H7 (cell line): Measurements from ENCODE around the gene FAM168A. TPM values are rescaled to one million over a fixed set of nuclear protein-coding genes. Genes with fewer than 3 reads are reported as not detected.

ENCODE experiments used
- DNase-seq: peaks from one replicate; pipeline ENCODE4 v3.0.0; 2012
- H3K27me3 ChIP-seq: 2 replicates; pipeline ENCODE4 v1.6.0; 2011; ENCODE audit warnings: mild to moderate bottlenecking, low read length; ENCODE audit not compliant: control insufficient read depth, insufficient read depth
- H3K36me3 ChIP-seq: replicated peaks from 2 replicates; pipeline ENCODE4 v1.5.1; 2011; ENCODE audit warnings: low read length; ENCODE audit not compliant: control insufficient read depth, insufficient read depth
- H3K4me3 ChIP-seq: 2 replicates; pipeline ENCODE4 v1.5.1; 2011; ENCODE audit warnings: low read depth, mild to moderate bottlenecking, control low read depth, low read length, moderate library complexity; ENCODE audit not compliant: insufficient read depth
- total RNA-seq: library from RNA; depleted of rRNA; stranded (reverse); fragments of >200 nt; shearing (Covaris generic); gene quantifications from 2 replicates; pipeline ENCODE4 v1.2.3, GENCODE V29; 2014

FAM168A gene
- total RNA-seq, 1 experiment from 2014 or later = 13.1 TPM

GRCh38 chr11:73554671-73555320, 43.1 kb downstream of the FAM168A start:
- no peak overlapping the region for H3K4me3 ChIP-seq
- H3K27me3 ChIP-seq = no peaks in the 10 kb centered on the region
- H3K36me3 ChIP-seq = no peaks in the 10 kb centered on the region; the same call in 1 of the 2 replicates
- no peak for DNase-seq

DNA sequence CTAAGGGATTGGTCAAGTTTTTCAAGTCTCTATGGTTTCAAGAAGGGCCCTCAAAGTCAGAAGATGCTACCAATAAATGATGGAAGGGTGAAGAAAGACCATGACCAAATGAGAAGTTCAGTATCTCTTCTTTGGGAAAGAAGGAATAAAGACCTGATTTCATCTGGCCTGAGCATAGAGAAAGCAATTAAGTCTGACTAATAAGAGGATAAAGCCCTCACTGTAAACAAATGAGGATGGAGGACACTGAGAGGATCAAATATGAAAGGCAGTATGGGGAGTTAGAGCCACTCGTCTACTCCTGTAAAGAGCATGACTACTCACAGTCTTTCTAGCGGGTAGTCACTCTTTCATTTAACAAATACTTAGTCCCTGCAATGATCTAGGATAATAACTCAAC, 44.6 kb downstream of the FAM168A start:
- Histone ChIP-seq H3K27me3 (no peaks in the 10 kb centered on the region), H3K4me3 (no peak overlapping the region), H3K36me3 (no peaks in the 10 kb centered on the region; the same call in 1 of the 2 replicates)
- no peak for DNase-seq

DNA sequence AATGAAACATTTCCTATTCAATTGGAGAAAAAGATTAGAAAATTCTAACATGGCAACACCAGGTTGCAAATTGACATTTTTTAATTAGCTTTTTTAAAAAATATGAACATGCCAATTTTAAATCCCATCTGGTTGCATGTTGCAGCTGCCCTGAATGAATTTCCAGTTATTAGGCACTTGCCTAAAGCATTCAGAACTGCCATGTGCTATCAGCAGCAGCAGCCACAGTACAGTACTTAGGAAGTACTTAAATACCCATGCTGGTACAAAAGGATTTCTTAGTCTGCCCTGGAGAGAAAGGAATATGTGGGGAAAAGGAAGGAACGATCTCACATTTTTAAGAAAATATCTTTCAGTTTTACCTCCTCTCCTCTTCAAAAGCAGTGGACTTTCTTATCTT, 46.2 kb downstream of the FAM168A start:
- Histone ChIP-seq H3K4me3 (no peak overlapping the region), H3K27me3 (no peaks in the 10 kb centered on the region), H3K36me3 (no peaks in the 10 kb centered on the region; the same call in 1 of the 2 replicates)
- no peak for DNase-seq

DNA sequence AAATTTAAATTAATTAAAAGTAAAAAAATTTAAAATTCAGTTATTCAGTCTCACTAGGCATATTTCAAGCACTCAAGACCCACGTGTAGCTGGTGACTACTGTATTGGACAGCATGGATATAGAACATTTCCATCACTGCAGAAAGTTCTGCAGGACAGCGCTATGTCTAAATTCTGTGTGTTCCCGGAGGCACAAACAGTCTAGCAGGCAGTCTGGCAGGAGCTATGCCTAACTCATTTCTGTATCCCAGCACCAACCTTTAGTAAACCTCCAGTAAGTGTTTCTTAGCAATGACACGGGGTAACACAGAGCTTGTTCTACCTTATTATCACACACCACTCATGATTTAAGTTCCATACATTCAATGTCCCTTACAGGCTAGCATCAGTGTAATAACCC, 48.5 kb downstream of the FAM168A start:
- DNase-seq = no peak
- H3K36me3 ChIP-seq = no peaks in the 10 kb centered on the region
- H3K27me3 ChIP-seq = no peaks in the 10 kb centered on the region
- H3K4me3 ChIP-seq = no peak overlapping the region

DNA sequence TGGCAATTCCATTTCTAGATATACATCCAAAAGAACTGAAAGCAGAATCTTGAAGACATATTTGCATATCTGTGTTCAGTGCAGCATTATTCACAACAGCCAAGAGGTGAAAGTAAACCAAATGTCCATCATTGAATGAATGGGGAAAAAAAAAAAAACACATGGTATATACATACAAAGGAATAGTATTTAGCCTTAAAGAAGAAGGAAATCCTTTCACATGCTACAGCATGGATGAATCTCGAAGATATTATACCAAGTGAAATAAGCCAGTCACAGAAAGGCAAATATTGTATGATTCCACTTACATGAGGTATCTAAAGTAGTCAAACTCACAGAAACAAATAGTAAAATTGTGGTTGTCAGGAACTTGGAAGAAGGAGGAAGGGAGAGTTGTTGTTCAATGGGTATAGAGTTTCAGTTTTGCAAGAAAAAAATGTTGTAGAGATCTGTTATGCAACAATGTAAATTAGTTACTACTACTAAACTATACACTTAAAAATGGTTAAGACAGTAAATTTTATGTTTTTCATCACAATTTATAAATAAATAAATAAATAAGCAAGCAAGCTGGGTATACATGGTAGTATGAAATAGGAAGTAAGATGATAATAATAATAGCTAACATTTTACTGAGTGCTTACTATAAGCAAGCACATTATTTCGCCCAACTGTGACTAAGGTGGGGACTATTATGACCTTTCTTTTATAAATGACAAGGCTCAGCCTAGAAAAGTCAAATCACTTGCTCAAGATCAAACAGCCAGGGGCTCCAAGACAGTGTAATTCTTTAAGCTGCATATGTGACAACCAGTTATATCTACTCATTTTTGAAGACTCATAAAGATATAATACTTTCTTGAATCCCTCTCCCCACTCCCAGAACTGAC, 50.0 kb downstream of the FAM168A start:
- no peak overlapping the region for H3K4me3 ChIP-seq
- no peak for DNase-seq
- no peaks in the 10 kb centered on the region for H3K27me3 ChIP-seq
- no peaks in the 10 kb centered on the region for H3K36me3 ChIP-seq

GRCh38 chr11:73542175-73542574, 55.7 kb downstream of the FAM168A start:
- H3K27me3 ChIP-seq = no peaks in the 10 kb centered on the region
- no peaks in the 10 kb centered on the region for H3K36me3 ChIP-seq
- DNase-seq = no peak
- H3K4me3 ChIP-seq = no peak overlapping the region

- Histone ChIP-seq H3K27me3 (no peaks in the 10 kb centered on the region), H3K4me3 (no peak overlapping the region), H3K36me3 (no peaks in the 10 kb centered on the region)
- DNase-seq = no peak
These were observed 58.3 kb downstream of the FAM168A start for GRCh38 chr11:73539506-73540084.

- Histone ChIP-seq H3K27me3 (no peaks in the 10 kb centered on the region), H3K36me3 (no peaks in the 10 kb centered on the region), H3K4me3 (no peak overlapping the region)
- DNase-seq = no peak
These were observed 59.5 kb downstream of the FAM168A start for GRCh38 chr11:73538381-73538872.

GRCh38 chr11:73537969-73538368, 59.9 kb downstream of the FAM168A start:
- no peaks in the 10 kb centered on the region for H3K36me3 ChIP-seq
- no peak for DNase-seq
- no peaks in the 10 kb centered on the region for H3K27me3 ChIP-seq
- no peak overlapping the region for H3K4me3 ChIP-seq

DNA sequence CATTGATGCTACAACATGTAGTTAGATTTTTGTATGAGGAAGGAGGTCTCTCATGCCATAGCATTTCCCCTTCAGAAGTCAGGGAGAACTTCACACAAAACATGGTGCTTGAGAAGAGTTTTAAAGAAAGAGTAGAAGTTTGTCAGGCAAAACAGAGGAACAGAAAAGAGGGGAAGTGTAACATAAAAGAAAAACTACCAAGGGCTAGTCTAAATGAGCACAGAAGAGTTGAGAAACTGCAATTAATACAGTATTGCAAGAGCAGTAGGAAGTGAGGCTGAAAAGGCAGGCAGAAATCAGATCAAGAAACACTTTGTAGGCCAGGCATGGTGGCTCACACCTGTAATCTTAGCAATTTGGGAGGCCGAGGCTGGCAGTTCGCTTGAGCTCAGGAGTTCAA, 61.0 kb downstream of the FAM168A start:
- H3K36me3 ChIP-seq = no peaks in the 10 kb centered on the region
- H3K4me3 ChIP-seq = no peak overlapping the region
- no peak for DNase-seq
- H3K27me3 ChIP-seq = no peaks in the 10 kb centered on the region

DNA sequence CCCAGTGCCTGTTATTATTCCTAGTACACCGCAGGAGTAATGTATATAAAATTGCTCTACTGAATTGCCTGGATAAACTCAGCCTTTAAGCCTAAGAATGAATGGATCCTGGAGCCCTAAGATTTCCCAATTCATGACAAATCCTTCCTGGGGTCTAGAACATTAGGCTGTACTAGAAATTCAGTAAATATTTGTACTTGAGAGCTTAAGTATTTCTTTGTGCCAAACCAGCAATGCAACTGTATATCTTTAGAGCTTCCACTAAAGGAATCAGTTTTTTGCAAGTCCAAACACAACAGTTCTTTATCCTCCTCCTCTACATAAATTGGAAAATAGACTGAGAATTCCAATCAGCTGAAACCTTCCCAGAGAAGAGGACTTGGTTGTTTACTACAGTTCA, 65.6 kb downstream of the FAM168A start:
- H3K4me3 ChIP-seq = no peak overlapping the region
- DNase-seq = no peak
- H3K27me3 ChIP-seq = no peaks in the 10 kb centered on the region
- no peaks in the 10 kb centered on the region for H3K36me3 ChIP-seq

GRCh38 chr11:73531386-73531785, 66.5 kb downstream of the FAM168A start:
- no peak for DNase-seq
- H3K36me3 ChIP-seq = no peaks in the 10 kb centered on the region
- no peaks in the 10 kb centered on the region for H3K27me3 ChIP-seq
- H3K4me3 ChIP-seq = no peak overlapping the region

DNA sequence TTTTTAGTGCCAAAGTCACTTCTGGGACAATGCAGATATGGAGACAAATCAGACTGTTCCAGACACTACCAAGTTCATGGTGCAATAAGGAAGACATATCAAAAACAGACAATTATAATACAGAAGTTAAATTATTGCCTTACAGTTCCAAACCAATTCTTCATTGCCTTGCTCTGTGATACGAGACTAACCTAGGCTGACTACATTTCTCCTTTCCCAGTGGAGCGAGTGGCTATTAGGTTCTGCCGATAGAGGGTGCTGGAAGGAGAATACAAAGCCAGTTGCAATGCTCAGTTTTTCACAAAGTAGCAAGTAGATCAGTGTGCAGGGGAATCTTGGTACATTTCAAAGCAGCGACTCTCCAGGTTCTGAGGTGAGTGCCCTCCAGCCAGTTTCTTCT, 67.8 kb downstream of the FAM168A start:
- H3K36me3 ChIP-seq = no peaks in the 10 kb centered on the region

DNA sequence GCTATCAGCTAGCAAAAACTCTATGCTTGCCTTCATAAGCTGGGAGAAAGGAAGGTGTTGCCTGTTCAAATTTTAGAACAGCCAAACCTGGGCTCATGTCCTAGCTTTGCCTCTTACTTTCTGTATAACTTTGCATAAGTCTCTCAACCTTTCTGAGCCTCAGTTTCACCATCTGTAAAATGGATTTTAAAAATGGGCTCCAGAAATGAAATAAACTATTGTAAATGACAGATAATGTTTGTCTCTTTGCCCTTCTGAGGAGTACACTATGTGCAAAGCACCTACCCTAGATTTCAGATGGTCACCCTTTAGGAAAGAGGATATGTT, 68.7 kb downstream of the FAM168A start:
- no peak for DNase-seq
- no peak overlapping the region for H3K4me3 ChIP-seq
- H3K27me3 ChIP-seq = no peaks in the 10 kb centered on the region
- no peaks in the 10 kb centered on the region for H3K36me3 ChIP-seq

More for the DNA sequence above, 67.8 kb downstream of the FAM168A start:
- DNase-seq = no peak
- no peaks in the 10 kb centered on the region for H3K27me3 ChIP-seq
- no peak overlapping the region for H3K4me3 ChIP-seq
